ENCODE results near the gene ADRA2B.

Gene ADRA2B

GRCh38 chr2:96128456-96128855 is 12.1 kb upstream of the ADRA2B start:
- in situ Hi-C loops (cut with HindIII; ENCODE audit: low pct_ligation_motif_present, low sequenced_read_pairs), result no loop called here
- no peak for TF ChIP-seq CTCF (IDR thresholded peaks at IDR 0.05; ENCODE audit: low read depth, low read length, missing control alignments)

GRCh38 chr2:96124406-96125265 is 8.3 kb upstream of the ADRA2B start:
- in situ Hi-C loops (cut with HindIII; ENCODE audit: low pct_ligation_motif_present, low sequenced_read_pairs), result no loop called here
- Histone ChIP-seq H3K36me3 (replicated peaks) (no peaks in the 10 kb centered on the region), H3K27me3 (replicated peaks) (peaks cover 7% of the 10 kb centered on the region), H3K4me3 (ENCODE audit: low read depth, low read length) (no peak overlapping the region), H3K27ac (no peak overlapping the region)
- no peak for DNase-seq
- no peak for TF ChIP-seq CTCF (IDR thresholded peaks at IDR 0.05; ENCODE audit: low read depth, low read length, missing control alignments)

More at GRCh38 chr2:96128456-96128855, 12.1 kb upstream of the ADRA2B start:
- no peak for DNase-seq
- Histone ChIP-seq H3K27me3 (replicated peaks) (peaks cover 4% of the 10 kb centered on the region), H3K36me3 (replicated peaks) (no peaks in the 10 kb centered on the region), H3K27ac (no peak overlapping the region), H3K4me3 (ENCODE audit: low read depth, low read length) (no peak overlapping the region)

- in situ Hi-C loops (cut with HindIII; ENCODE audit: low pct_ligation_motif_present, low sequenced_read_pairs), result no loop called here
- Histone ChIP-seq H3K27ac (no peak overlapping the region), H3K36me3 (replicated peaks) (no peaks in the 10 kb centered on the region), H3K4me3 (ENCODE audit: low read depth, low read length) (no peak overlapping the region), H3K27me3 (replicated peaks) (peaks cover 7% of the 10 kb centered on the region)
- TF ChIP-seq CTCF (IDR thresholded peaks at IDR 0.05; ENCODE audit: low read depth, low read length, missing control alignments), result no peak
- no peak for DNase-seq
These were observed 7.6 kb upstream of the ADRA2B start for GRCh38 chr2:96123936-96124335.

- TF ChIP-seq CTCF (IDR thresholded peaks at IDR 0.05; ENCODE audit: low read depth, low read length, missing control alignments), result no peak
- in situ Hi-C loops (cut with HindIII; ENCODE audit: low pct_ligation_motif_present, low sequenced_read_pairs), result no loop called here
- DNase-seq, result no peak
- no peak overlapping the region for H3K27ac ChIP-seq
- H3K27me3 ChIP-seq (replicated peaks), result peaks cover 10% of the 10 kb centered on the region
- no peak overlapping the region for H3K4me3 ChIP-seq (ENCODE audit: low read depth, low read length)
- no peaks in the 10 kb centered on the region for H3K36me3 ChIP-seq (replicated peaks)
These were observed 6.9 kb upstream of the ADRA2B start for GRCh38 chr2:96123290-96123689.

GRCh38 chr2:96122391-96122790 is 6.0 kb upstream of the ADRA2B start:
- no peak for DNase-seq
- no peak overlapping the region for H3K27ac ChIP-seq
- no peak for TF ChIP-seq CTCF (IDR thresholded peaks at IDR 0.05; ENCODE audit: low read depth, low read length, missing control alignments)
- in situ Hi-C loops (cut with HindIII; ENCODE audit: low pct_ligation_motif_present, low sequenced_read_pairs), result no loop called here
- no peaks in the 10 kb centered on the region for H3K36me3 ChIP-seq (replicated peaks)
- H3K27me3 ChIP-seq (replicated peaks), result peaks cover 13% of the 10 kb centered on the region
- H3K4me3 ChIP-seq (ENCODE audit: low read depth, low read length), result no peak overlapping the region
